ENCODE data around the gene SFN. TPM values are rescaled to one million over a fixed set of nuclear protein-coding genes. Genes with fewer than 3 reads are reported as not detected.

The SFN gene
- total and polyA plus RNA-seq, 2 of the 13 experiments (the other 11 are each of a cell fraction or from before 2014, with no cell fraction given), result 4.3 to 5.6 TPM

DNA sequence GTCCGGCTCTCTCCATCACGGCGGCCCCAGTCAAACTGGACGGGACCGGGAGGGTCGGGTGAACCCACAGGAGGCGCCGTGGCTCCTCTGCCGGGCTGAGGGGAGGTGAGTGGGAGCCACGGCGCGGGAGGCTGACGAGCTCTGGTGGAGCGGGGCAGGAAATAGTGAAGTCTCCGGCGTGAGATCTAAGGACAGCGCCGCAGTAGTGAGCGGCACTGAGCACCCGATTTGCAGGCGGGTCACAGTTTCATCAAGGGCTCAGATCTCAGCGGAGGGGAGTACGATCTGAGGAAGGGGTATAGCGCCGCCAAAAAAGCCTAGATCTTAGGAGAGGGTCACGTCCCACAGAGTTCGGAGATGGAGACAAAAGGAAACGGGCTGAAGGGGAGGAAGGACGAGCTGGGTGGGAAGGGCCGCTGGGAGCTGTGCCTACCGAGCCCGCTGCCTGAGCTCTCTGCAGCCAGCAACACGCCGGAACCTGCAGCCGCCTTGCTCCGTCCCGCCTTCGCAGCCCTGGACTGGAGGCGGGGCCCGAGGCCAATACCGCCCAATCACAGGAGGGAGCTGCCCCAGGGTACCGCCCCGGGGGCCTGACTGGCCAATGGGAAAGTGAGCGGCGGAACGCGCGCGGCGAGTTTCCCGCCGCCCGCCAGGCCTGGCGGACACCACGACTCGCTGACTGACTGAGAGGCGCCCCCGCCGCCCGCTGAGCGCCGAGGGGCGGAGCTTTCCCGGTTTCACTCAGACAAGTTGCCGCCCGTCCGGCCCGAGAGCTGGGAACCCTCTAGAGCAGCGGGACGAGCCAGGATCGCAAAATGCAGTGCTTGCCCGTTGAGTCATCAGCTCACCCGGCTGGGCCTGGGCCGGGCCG lies 1.9 kb downstream of the SFN start (continued):
- TF ChIP-seq ZFYVE20 (CRISPR knock-in tag; IDR thresholded peaks at IDR 0.05; ENCODE audit: borderline replicate concordance, low read depth) (0 out of 2 replicates have a peak, but pooled peaks have one; percentile 15), ZNF839 (CRISPR knock-in tag; IDR thresholded peaks at IDR 0.05; ENCODE audit: borderline replicate concordance) (no peak), MEIS1 (CRISPR knock-in tag; IDR thresholded peaks at IDR 0.05; ENCODE audit: borderline replicate concordance) (peak; percentile 81), TBX3 (IDR thresholded peaks at IDR 0.05; ENCODE audit: borderline replicate concordance) (peak; percentile 29; the same call in 1 of the 2 replicates), PAX8 (CRISPR knock-in tag; IDR thresholded peaks at IDR 0.05; ENCODE audit: borderline replicate concordance) (0 out of 2 replicates have a peak, but pooled peaks have one; percentile 81), MAX (IDR thresholded peaks at IDR 0.05) (no peak; the same call in none of the 2 replicates), ZNF83 (CRISPR knock-in tag; IDR thresholded peaks at IDR 0.05; ENCODE audit: borderline replicate concordance) (no peak), ZNF10 (CRISPR knock-in tag; IDR thresholded peaks at IDR 0.05; ENCODE audit: borderline replicate concordance, low read depth) (no peak), ZNF232 (CRISPR knock-in tag; IDR thresholded peaks at IDR 0.05; ENCODE audit: borderline replicate concordance) (peak; percentile 60; the same call in 1 of the 2 replicates), BCL6 (CRISPR knock-in tag; IDR thresholded peaks at IDR 0.05) (no peak), NR2F1 (CRISPR knock-in tag; IDR thresholded peaks at IDR 0.05) (no peak), SP140L (CRISPR knock-in tag; IDR thresholded peaks at IDR 0.05; ENCODE audit: borderline replicate concordance) (no peak), ZNF841 (CRISPR knock-in tag; IDR thresholded peaks at IDR 0.05; ENCODE audit: borderline replicate concordance) (no peak), DPF2 (CRISPR knock-in tag; IDR thresholded peaks at IDR 0.05; ENCODE audit: borderline replicate concordance, low read depth) (no peak)
- TF ChIP-seq, protein P1, sequence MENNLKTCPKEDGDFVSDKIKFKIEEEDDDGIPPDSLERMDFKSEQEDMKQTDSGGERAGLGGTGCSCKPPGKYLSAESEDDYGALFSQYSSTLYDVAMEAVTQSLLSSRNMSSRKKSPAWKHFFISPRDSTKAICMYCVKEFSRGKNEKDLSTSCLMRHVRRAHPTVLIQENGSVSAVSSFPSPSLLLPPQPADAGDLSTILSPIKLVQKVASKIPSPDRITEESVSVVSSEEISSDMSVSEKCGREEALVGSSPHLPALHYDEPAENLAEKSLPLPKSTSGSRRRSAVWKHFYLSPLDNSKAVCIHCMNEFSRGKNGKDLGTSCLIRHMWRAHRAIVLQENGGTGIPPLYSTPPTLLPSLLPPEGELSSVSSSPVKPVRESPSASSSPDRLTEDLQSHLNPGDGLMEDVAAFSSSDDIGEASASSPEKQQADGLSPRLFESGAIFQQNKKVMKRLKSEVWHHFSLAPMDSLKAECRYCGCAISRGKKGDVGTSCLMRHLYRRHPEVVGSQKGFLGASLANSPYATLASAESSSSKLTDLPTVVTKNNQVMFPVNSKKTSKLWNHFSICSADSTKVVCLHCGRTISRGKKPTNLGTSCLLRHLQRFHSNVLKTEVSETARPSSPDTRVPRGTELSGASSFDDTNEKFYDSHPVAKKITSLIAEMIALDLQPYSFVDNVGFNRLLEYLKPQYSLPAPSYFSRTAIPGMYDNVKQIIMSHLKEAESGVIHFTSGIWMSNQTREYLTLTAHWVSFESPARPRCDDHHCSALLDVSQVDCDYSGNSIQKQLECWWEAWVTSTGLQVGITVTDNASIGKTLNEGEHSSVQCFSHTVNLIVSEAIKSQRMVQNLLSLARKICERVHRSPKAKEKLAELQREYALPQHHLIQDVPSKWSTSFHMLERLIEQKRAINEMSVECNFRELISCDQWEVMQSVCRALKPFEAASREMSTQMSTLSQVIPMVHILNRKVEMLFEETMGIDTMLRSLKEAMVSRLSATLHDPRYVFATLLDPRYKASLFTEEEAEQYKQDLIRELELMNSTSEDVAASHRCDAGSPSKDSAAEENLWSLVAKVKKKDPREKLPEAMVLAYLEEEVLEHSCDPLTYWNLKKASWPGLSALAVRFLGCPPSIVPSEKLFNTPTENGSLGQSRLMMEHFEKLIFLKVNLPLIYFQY (CRISPR knock-in tag; IDR thresholded peaks at IDR 0.05; ENCODE audit: borderline replicate concordance), result no peak; the same call in 1 of the 2 replicates
- TF ChIP-seq, protein P2, sequence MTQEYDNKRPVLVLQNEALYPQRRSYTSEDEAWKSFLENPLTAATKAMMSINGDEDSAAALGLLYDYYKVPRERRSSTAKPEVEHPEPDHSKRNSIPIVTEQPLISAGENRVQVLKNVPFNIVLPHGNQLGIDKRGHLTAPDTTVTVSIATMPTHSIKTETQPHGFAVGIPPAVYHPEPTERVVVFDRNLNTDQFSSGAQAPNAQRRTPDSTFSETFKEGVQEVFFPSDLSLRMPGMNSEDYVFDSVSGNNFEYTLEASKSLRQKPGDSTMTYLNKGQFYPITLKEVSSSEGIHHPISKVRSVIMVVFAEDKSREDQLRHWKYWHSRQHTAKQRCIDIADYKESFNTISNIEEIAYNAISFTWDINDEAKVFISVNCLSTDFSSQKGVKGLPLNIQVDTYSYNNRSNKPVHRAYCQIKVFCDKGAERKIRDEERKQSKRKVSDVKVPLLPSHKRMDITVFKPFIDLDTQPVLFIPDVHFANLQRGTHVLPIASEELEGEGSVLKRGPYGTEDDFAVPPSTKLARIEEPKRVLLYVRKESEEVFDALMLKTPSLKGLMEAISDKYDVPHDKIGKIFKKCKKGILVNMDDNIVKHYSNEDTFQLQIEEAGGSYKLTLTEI (CRISPR knock-in tag; conservative IDR thresholded peaks at IDR 0.05), result no peak
- TF ChIP-seq, protein P3, sequence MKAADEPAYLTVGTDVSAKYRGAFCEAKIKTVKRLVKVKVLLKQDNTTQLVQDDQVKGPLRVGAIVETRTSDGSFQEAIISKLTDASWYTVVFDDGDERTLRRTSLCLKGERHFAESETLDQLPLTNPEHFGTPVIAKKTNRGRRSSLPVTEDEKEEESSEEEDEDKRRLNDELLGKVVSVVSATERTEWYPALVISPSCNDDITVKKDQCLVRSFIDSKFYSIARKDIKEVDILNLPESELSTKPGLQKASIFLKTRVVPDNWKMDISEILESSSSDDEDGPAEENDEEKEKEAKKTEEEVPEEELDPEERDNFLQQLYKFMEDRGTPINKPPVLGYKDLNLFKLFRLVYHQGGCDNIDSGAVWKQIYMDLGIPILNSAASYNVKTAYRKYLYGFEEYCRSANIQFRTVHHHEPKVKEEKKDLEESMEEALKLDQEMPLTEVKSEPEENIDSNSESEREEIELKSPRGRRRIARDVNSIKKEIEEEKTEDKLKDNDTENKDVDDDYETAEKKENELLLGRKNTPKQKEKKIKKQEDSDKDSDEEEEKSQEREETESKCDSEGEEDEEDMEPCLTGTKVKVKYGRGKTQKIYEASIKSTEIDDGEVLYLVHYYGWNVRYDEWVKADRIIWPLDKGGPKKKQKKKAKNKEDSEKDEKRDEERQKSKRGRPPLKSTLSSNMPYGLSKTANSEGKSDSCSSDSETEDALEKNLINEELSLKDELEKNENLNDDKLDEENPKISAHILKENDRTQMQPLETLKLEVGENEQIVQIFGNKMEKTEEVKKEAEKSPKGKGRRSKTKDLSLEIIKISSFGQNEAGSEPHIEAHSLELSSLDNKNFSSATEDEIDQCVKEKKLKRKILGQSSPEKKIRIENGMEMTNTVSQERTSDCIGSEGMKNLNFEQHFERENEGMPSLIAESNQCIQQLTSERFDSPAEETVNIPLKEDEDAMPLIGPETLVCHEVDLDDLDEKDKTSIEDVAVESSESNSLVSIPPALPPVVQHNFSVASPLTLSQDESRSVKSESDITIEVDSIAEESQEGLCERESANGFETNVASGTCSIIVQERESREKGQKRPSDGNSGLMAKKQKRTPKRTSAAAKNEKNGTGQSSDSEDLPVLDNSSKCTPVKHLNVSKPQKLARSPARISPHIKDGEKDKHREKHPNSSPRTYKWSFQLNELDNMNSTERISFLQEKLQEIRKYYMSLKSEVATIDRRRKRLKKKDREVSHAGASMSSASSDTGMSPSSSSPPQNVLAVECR (CRISPR knock-in tag; IDR thresholded peaks at IDR 0.05; ENCODE audit: borderline replicate concordance), result peak; percentile 81; the same call in 1 of the 2 replicates

Measured in HepG2 (cell line).